AG09319 (cell line): ENCODE data around the gene HES7.

Source experiments
- DNase-seq: peaks from one replicate; pipeline ENCODE4 v3.0.0-alpha.2; 2010; ENCODE audit warnings: low read depth; ENCODE audit errors: extremely low read depth
- TF ChIP-seq, protein P1 (sequence below): IDR thresholded peaks from 2 replicates; pipeline ENCODE4 v1.5.1; 2011; ENCODE audit warnings: low read depth, mild to moderate bottlenecking, inconsistent platforms, low read length, moderate library complexity

HES7 gene

DNA sequence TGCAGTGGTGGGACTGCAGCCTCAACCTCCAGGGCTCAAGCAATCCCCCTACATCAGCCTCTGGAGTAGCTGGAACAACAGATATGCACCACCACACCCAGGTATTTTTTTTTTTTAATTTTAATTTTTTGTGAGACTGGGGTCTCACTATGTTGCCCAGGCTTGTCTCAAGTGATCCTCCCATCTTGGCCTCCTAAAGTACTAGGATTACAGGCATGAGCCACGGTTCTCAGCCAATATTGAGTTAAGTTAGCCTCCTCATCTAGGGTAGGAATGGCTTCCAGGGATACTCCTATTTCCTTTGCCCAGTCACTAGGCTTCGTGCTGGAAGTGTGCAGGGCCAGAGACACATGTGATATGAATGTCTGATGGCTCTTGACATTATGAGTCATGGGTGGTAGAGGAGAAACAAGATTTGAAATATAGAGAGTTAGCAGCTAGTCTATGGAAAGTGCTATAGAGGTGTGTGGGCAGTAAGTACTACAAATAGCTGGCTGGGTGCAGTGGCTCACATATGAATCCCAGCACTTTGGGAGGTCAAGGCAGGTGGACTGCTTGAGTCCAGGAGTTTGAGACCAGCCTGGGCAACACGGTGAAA lies 8.0 kb upstream of the HES7 start:
- no peak for DNase-seq
- TF ChIP-seq, protein P1, sequence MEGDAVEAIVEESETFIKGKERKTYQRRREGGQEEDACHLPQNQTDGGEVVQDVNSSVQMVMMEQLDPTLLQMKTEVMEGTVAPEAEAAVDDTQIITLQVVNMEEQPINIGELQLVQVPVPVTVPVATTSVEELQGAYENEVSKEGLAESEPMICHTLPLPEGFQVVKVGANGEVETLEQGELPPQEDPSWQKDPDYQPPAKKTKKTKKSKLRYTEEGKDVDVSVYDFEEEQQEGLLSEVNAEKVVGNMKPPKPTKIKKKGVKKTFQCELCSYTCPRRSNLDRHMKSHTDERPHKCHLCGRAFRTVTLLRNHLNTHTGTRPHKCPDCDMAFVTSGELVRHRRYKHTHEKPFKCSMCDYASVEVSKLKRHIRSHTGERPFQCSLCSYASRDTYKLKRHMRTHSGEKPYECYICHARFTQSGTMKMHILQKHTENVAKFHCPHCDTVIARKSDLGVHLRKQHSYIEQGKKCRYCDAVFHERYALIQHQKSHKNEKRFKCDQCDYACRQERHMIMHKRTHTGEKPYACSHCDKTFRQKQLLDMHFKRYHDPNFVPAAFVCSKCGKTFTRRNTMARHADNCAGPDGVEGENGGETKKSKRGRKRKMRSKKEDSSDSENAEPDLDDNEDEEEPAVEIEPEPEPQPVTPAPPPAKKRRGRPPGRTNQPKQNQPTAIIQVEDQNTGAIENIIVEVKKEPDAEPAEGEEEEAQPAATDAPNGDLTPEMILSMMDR, result no peak

DNA sequence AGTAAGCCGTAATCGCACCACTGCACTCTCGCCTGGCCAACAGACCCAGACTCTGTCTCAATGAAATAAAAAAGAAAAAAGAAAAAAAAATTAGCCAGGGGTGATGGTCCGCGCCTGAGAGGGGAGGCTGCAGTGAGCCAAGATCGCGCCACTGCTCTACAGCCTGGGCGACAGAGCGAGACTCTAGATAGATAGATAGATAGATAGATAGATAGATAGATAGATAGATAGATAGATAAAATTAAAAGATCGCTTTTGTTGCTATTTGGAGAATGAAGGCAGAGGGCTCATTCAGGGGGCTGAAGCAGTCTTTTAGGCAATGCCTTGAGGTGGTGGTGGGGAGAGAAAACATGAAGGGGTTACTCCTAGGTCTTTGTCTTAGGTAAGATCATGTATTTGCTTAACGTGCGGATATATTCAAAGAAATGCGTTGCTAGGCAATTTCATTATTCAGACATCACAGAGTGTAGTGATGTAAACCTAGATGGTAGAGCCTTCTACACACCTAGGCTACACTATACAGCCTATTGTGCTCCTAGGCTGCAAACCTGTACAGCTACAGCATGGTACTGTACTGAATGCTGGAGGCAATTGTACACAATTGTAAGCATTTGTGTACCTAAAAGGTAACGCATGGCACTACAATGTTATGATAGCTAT lies 4.3 kb upstream of the HES7 start:
- no peak for DNase-seq
- TF ChIP-seq, protein P1, result no peak

DNA sequence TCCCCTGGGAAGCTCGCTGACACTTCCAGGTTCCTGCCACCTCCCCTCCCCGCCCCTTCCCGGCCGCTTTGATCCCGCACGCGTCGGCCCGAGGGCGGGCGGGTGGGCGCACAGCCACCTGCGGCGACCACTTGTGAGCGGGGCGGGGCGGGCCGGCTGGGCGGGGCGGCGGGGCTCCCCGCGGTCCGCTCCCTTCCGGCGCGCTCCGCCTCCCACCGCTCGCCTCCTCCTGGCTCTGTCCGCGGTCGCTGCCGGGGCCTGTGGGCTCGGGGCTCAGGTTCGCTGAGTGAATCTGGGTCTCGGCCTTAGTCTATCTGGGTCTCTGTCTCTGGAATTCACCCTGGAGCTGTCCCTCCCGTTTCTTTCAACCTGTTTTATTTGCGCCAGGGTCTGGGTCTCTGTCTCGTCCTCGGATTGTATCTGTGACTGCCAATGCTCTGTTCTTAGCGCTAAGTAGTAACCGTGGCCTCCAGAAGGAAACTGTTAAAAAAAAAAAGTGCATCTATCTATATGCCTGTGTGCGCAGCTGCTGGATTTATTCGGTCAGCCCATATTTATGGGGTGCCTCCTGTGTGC lies 2.7 kb upstream of the HES7 start:
- DNase-seq, result no peak
- TF ChIP-seq, protein P1, result no peak

DNA sequence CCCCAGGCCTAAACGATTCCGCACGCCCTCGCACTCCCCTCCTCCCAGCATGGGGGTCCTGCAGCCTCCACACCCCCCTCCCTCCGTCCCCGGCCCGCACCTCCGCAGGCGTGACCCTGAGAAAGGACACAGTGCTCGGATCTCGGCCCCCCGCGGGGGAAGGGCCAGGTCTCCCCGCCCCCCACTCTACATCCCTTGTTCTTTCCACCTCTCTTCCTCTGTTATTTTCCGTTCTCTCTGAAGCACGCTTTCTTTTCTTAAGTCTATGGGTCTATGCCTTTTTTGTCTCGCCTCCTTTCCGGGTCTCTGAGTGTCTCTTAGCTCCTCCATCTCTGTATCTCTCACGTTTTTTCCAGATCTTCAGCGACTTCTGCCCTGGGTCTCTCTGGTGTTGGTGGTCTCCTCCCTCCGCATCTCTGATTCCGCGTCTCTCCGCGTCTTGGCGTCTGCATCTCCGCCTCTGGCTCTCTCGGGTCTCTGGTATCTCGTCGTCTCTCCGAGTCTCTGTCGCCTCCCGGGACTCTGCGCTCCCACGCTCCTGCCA lies 2.1 kb upstream of the HES7 start:
- DNase-seq, result no peak

DNA sequence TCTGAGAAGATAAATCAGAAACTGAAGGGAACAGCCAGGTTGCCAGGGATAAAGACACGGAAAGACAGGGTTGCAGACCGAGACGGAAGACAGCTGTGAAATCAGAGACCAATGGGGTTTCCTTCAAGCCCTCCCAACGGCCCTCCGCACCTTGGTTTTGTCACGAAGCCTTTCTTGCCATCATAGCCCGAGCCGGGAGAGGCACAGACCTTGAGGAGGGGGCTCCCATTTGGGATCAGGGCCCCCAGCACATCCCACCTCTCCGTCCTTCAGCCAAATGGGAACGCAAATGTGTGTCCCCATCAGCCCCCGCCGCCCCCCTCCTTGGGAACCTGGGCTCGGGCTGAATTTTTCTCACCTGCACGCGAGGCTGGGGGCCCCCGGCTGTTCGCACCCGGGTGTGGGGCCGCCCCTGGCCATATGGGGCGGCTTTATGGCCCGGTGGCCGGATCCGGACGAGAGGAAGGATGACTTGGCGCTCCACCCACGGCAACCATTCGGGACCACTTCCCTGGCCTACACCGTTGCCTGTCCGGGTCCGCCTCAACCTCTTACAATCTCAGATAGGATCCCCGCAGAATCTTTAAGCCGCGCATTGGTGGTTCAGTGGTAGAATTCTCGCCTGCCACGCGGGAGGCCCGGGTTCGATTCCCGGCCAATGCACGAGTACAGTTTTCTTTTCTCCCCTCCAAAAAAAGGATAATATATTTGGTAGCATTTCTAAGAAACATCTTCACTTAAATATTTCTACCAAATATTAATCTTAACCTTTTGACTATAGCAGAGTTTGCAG lies 1.4 kb upstream of the HES7 start:
- TF ChIP-seq, protein P1, result no peak
- DNase-seq, result no peak

More for the DNA sequence above, 2.1 kb upstream of the HES7 start:
- TF ChIP-seq, protein P1, result no peak

DNA sequence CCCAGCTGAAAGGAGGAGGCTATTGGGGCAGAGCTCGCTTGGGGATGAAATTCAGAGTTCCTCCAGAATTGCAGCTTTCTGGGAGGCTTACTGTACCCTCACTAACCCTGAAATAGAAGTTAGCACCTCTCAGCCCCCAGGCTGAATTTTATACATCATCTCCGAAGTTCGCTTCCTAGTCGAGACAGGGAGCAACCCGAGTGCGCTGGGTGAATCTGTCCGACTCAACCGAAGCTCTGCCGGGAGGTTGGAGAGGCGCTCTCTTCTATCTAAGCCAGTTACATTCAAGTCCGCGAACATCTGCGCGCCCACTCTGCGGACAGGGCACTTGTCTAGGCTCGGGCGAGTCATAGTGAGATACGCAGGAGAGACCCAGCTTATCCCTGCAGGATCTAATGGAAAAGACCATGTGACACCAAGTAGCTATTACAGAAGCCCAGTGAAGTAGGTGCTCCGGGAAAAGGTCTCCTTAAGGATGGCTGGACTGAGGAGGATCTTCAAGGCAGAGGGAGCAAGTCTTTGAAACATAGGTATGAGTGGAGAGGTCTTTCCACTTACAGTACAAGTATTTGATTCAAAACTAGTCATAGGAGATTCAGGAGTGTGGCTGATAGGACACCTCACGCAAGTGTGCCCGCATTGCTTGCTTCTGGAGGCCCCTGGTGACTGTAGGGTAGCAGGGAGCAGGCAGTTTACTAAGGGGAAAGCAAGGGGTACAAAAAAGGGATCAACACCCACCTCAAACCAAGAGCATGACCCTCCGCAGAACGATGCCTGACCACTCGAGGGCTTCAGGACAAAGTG lies 646 bp upstream of the HES7 start:
- TF ChIP-seq, protein P1, result no peak
- no peak for DNase-seq
